K562 (cell line): ENCODE data around the gene CRACR2B. TPM values are rescaled to one million over a fixed set of nuclear protein-coding genes. Genes with fewer than 3 reads are reported as not detected.

Experiments used
- CBX1 ChIP-seq: sonication (generic); IDR thresholded peaks from 2 replicates; pipeline ENCODE4 v1.6.1; 2016; ENCODE audit warnings: antibody characterized with exemption, low read depth, mild to moderate bottlenecking
- CBX3 ChIP-seq, 2 experiments: IDR thresholded peaks; 1 replicate in 1 of 2; 2 replicates in 1 of 2; pipeline ENCODE4 v1.6.1; 2012; ENCODE audit warnings: inconsistent platforms in 2 of 2, low read length in 2 of 2, borderline replicate concordance in 1 of 2, control low read depth in 1 of 2
- GTF2F1 ChIP-seq: IDR thresholded peaks from 2 replicates; pipeline ENCODE4 v1.6.1; 2011; ENCODE audit warnings: low read depth, low read length, improper control_type of control experiment
- HDAC2 ChIP-seq: fragments of 450-650 bp; IDR thresholded peaks from 2 replicates; pipeline ENCODE4 v1.6.1; 2016; ENCODE audit warnings: mild to moderate bottlenecking
- HEY1 ChIP-seq: fragments of 250-450 bp; sonication (Bioruptor Pico); IDR thresholded peaks from 2 replicates; pipeline ENCODE4 v1.5.0; 2020; ENCODE audit warnings: mild to moderate bottlenecking, moderate library complexity, borderline replicate concordance
- HMG20B ChIP-seq: fragments of 250-450 bp; sonication (Bioruptor Pico); IDR thresholded peaks from 2 replicates; pipeline ENCODE4 v1.5.0; 2021; ENCODE audit warnings: mild to moderate bottlenecking
- MAZ ChIP-seq, 2 experiments: fragments of 450-650 bp in 1 of 2; sonication (generic) in 1 of 2; formaldehyde crosslinking; IDR thresholded peaks in 1 of 2; conservative IDR thresholded peaks in 1 of 2; 2 replicates each; pipeline versions ENCODE4 v1.4.0 to v1.5.0; 2020; ENCODE audit warnings: mild to moderate bottlenecking in 1 of 2, missing genetic modification reagents in 1 of 2
- MCM5 ChIP-seq: fragments of 450-650 bp; IDR thresholded peaks from 2 replicates; pipeline ENCODE4 v1.6.1; 2016; ENCODE audit warnings: low read depth
- NRF1 ChIP-seq, 2 experiments: fragments of 450-650 bp; IDR thresholded peaks in 1 of 2; conservative IDR thresholded peaks in 1 of 2; 2 replicates each; pipeline ENCODE4 v1.6.1; 2014; ENCODE audit warnings: mild to moderate bottlenecking in 2 of 2
- RBM14 ChIP-seq: fragments of 200-400 bp; formaldehyde crosslinking; IDR thresholded peaks from 2 replicates; pipeline ENCODE4 v1.6.1; 2018; ENCODE audit warnings: low read depth, mild to moderate bottlenecking, low read length, moderate library complexity, borderline replicate concordance; ENCODE audit not compliant: insufficient read depth
- RBM22 ChIP-seq: fragments of 200-400 bp; formaldehyde crosslinking; IDR thresholded peaks from 2 replicates; pipeline ENCODE4 v1.6.1; 2018; ENCODE audit warnings: low read length, low read depth; ENCODE audit not compliant: poor library complexity, severe bottlenecking
- SP2 ChIP-seq: IDR thresholded peaks from 2 replicates; pipeline ENCODE4 v1.6.1; 2011; ENCODE audit warnings: mild to moderate bottlenecking, low read depth, low read length, moderate library complexity; ENCODE audit not compliant: poor library complexity, severe bottlenecking; ENCODE audit errors: extremely low read depth
- TCF3 ChIP-seq: sonication (generic); formaldehyde crosslinking; IDR thresholded peaks from 2 replicates; pipeline ENCODE4 v1.4.0; 2020; ENCODE audit warnings: mild to moderate bottlenecking, missing genetic modification reagents
- XRCC5 ChIP-seq: fragments of 200-400 bp; formaldehyde crosslinking; IDR thresholded peaks from 2 replicates; pipeline ENCODE4 v1.6.1; 2017; ENCODE audit warnings: low read depth, mild to moderate bottlenecking, low read length
- ZNF232 ChIP-seq: sonication (generic); formaldehyde crosslinking; IDR thresholded peaks from 2 replicates; pipeline ENCODE4 v1.8.0; 2022; ENCODE audit warnings: mild to moderate bottlenecking, missing genetic modification reagents
- ZNF584 ChIP-seq: fragments of 200-800 bp; sonication (Bioruptor generic); IDR thresholded peaks from 2 replicates; pipeline ENCODE4 v1.6.1; 2016; ENCODE audit warnings: low read depth, mild to moderate bottlenecking, missing genetic modification characterization, missing compliant biosample characterization
- ZNF785 ChIP-seq: fragments of 250-450 bp; sonication (Bioruptor Pico); IDR thresholded peaks from 2 replicates; pipeline ENCODE4 v1.4.0; 2020; ENCODE audit warnings: mild to moderate bottlenecking
- polyA plus RNA-seq, 8 experiments: library from polyadenylated mRNA; depleted of rRNA in 4 of 8; stranded (reverse) in 5 of 8; unstranded in 3 of 8; fragments of >200 nt; fragmentation: Nextera tagmentation in 2 of 8; fragmentation: Illumina TruSeq in 1 of 8; extraction: Ambion mirVana in 2 of 8; extraction: Trizol in 1 of 8; gene quantifications; 2 replicates each; pipeline versions ENCODE4 v1.2.1 to v1.2.3, GENCODE V29; 2011 to 2014; ENCODE audit warnings: inconsistent platforms in 1 of 8, missing spikeins in 1 of 8
- total RNA-seq, 7 experiments: library from RNA; depleted of rRNA in 6 of 7; stranded (reverse); fragments of >200 nt in 6 of 7; fragmentation: Illumina TruSeq in 2 of 7; extraction: Trizol in 2 of 7; gene quantifications; 2 replicates each; pipeline versions ENCODE4 v1.2.1 to v1.2.3, GENCODE V29; 2011 to 2021; ENCODE audit warnings: low replicate concordance in 1 of 7
- TF ChIP-seq, protein P1 (sequence below), 2 experiments: IDR thresholded peaks; 2 replicates each; pipeline ENCODE4 v1.6.1; 2012; ENCODE audit warnings: improper control_type of control experiment in 2 of 2, low read depth in 2 of 2, low read length in 2 of 2, borderline replicate concordance in 1 of 2
- TF ChIP-seq, protein P2 (sequence below): fragments of 450-650 bp; IDR thresholded peaks from 2 replicates; pipeline ENCODE4 v1.6.1; 2018; ENCODE audit warnings: mild to moderate bottlenecking, low read depth; ENCODE audit not compliant: partially characterized antibody
- TF ChIP-seq, protein P3 (sequence below): fragments of 250-450 bp; sonication (Bioruptor Pico); IDR thresholded peaks from 2 replicates; pipeline ENCODE4 v1.4.0; 2020; ENCODE audit warnings: mild to moderate bottlenecking, moderate library complexity

Gene CRACR2B
- total and polyA plus RNA-seq, 9 of the 15 experiments (the other 6 are each of a cell fraction or from before 2014, with no cell fraction given), result 0.10 to 51.0 (median 6.0) TPM

DNA sequence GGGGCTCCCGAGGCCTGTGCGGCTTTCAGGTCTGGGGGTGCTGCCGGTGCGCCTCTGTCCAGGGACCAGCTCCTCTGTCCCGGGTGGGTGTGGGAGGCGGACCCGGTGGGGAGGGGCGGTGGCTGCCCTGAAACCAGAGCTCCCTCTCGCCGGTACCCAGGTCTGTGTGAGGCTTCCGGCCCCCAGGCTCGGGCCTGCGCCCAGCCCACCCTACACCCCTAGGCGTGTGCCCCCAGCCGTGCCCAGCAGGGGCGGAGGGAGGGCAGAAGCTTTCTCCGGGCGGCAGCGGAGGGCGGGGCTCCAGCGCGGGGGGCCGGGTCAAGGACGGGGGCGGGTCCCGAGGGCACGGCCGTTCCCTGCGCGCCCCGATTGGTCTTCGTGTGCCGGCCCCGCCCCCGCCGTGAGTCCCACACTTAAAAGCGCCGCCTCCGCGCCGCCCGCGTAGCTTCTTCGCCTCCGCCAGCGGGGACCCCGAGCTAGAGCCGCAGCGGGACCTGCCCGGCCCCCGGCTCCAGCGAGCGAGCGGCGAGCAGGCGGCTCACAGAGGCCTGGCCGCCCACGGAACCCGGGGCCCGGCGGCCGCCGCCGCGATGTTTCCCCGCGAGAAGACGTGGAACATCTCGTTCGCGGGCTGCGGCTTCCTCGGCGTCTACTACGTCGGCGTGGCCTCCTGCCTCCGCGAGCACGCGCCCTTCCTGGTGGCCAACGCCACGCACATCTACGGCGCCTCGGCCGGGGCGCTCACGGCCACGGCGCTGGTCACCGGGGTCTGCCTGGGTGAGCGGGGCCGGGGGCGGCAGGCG lies 8.4 kb upstream of the CRACR2B start (continued):
- TF ChIP-seq SP2, result no peak
- TF ChIP-seq RBM14, result no peak
- no peak for TF ChIP-seq XRCC5
- TF ChIP-seq, protein P1, sequence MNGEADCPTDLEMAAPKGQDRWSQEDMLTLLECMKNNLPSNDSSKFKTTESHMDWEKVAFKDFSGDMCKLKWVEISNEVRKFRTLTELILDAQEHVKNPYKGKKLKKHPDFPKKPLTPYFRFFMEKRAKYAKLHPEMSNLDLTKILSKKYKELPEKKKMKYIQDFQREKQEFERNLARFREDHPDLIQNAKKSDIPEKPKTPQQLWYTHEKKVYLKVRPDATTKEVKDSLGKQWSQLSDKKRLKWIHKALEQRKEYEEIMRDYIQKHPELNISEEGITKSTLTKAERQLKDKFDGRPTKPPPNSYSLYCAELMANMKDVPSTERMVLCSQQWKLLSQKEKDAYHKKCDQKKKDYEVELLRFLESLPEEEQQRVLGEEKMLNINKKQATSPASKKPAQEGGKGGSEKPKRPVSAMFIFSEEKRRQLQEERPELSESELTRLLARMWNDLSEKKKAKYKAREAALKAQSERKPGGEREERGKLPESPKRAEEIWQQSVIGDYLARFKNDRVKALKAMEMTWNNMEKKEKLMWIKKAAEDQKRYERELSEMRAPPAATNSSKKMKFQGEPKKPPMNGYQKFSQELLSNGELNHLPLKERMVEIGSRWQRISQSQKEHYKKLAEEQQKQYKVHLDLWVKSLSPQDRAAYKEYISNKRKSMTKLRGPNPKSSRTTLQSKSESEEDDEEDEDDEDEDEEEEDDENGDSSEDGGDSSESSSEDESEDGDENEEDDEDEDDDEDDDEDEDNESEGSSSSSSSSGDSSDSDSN (IDR thresholded peaks at IDR 0.05; ENCODE audit: borderline replicate concordance in 1 of 2, low read depth in 2 of 2, low read length in 2 of 2), result no peak
- TF ChIP-seq CBX3 (IDR thresholded peaks at IDR 0.05; ENCODE audit: borderline replicate concordance in 1 of 2, low read length in 2 of 2), result no peak
- TF ChIP-seq, protein P2, sequence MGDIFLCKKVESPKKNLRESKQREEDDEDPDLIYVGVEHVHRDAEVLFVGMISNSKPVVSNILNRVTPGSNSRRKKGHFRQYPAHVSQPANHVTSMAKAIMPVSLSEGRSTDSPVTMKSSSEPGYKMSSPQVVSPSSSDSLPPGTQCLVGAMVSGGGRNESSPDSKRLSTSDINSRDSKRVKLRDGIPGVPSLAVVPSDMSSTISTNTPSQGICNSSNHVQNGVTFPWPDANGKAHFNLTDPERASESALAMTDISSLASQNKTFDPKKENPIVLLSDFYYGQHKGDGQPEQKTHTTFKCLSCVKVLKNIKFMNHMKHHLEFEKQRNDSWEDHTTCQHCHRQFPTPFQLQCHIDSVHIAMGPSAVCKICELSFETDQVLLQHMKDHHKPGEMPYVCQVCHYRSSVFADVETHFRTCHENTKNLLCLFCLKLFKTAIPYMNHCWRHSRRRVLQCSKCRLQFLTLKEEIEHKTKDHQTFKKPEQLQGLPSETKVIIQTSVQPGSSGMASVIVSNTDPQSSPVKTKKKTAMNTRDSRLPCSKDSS, result no peak
- TF ChIP-seq ZNF785 (CRISPR knock-in tag), result no peak
- no peak for TF ChIP-seq ZNF584 (CRISPR knock-in tag)
- TF ChIP-seq TCF3 (CRISPR knock-in tag), result no peak
- no peak for TF ChIP-seq RBM22
- TF ChIP-seq HMG20B (CRISPR knock-in tag), result no peak
- no peak for TF ChIP-seq MCM5
- TF ChIP-seq, protein P3, sequence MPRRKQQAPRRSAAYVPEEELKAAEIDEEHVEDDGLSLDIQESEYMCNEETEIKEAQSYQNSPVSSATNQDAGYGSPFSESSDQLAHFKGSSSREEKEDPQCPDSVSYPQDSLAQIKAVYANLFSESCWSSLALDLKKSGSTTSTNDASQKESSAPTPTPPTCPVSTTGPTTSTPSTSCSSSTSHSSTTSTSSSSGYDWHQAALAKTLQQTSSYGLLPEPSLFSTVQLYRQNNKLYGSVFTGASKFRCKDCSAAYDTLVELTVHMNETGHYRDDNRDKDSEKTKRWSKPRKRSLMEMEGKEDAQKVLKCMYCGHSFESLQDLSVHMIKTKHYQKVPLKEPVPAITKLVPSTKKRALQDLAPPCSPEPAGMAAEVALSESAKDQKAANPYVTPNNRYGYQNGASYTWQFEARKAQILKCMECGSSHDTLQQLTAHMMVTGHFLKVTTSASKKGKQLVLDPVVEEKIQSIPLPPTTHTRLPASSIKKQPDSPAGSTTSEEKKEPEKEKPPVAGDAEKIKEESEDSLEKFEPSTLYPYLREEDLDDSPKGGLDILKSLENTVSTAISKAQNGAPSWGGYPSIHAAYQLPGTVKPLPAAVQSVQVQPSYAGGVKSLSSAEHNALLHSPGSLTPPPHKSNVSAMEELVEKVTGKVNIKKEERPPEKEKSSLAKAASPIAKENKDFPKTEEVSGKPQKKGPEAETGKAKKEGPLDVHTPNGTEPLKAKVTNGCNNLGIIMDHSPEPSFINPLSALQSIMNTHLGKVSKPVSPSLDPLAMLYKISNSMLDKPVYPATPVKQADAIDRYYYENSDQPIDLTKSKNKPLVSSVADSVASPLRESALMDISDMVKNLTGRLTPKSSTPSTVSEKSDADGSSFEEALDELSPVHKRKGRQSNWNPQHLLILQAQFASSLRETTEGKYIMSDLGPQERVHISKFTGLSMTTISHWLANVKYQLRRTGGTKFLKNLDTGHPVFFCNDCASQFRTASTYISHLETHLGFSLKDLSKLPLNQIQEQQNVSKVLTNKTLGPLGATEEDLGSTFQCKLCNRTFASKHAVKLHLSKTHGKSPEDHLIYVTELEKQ (CRISPR knock-in tag), result no peak
- TF ChIP-seq HEY1 (CRISPR knock-in tag), result no peak
- TF ChIP-seq MAZ (CRISPR knock-in tag; conservative IDR thresholded peaks at IDR 0.05 in 1 of 2, IDR thresholded peaks at IDR 0.05 in 1 of 2), result peak; percentile 30 to 64; a peak in 3 of 4 replicates
- TF ChIP-seq HDAC2, result no peak
- TF ChIP-seq GTF2F1, result peak; percentile 43; the same call in 1 of the 2 replicates
- TF ChIP-seq CBX1, result 0 out of 2 replicates have a peak, but pooled peaks have one; percentile 54
- TF ChIP-seq NRF1 (conservative IDR thresholded peaks at IDR 0.05 in 1 of 2, IDR thresholded peaks at IDR 0.05 in 1 of 2), result no peak; a peak in 2 of 4 replicates
- TF ChIP-seq ZNF232 (CRISPR knock-in tag), result no peak
